ENCODE measurements around the gene FAM76A. TPM values are rescaled to one million over a fixed set of nuclear protein-coding genes. Genes with fewer than 3 reads are reported as not detected.

FAM76A gene
- total RNA-seq, 4 donors from 2014 or later = 12.5 to 24.2 (median 16.6) TPM

DNA sequence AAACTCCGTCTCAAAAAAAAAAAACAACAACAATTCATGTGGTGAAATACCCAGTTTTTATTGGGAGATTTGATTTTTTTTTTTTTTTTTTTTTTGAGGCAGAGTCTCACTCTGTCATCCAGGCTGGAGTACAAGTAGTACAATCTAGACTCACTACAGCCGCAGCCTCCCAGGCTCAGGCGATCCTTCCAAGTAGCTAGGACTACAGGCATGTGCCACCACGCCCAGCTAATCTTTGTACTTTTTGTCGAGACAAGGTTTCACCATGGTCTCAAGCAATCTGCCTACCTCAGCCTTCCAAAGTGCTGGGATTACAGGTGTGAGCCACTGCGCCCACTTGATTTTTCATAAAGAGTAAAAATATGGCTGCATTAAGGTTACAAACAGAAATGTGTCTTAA lies 15.4 kb downstream of the FAM76A start:
- ATAC-seq = no peak
- H3K9me3 ChIP-seq = no peaks in the 10 kb centered on the region
- no peaks in the 10 kb centered on the region for H3K4me1 ChIP-seq
- H3K36me3 ChIP-seq = peaks cover 0 to 81% of the 10 kb centered on the region in 2 donors
- 90 to 94% methylated on average over 2 to 3 of the region's 6 CpGs for WGBS, 2 donors (ENCODE audit: low coverage in 1 of 2)
- H3K27ac ChIP-seq = no peak overlapping the region
- no peaks in the 10 kb centered on the region for H3K27me3 ChIP-seq
- TF ChIP-seq POLR2AphosphoS5 (IDR thresholded peaks at IDR 0.05) (no peak), EP300 (IDR thresholded peaks at IDR 0.05) (no peak), POLR2A (IDR thresholded peaks at IDR 0.05) (no peak)
- TF ChIP-seq, protein P1, sequence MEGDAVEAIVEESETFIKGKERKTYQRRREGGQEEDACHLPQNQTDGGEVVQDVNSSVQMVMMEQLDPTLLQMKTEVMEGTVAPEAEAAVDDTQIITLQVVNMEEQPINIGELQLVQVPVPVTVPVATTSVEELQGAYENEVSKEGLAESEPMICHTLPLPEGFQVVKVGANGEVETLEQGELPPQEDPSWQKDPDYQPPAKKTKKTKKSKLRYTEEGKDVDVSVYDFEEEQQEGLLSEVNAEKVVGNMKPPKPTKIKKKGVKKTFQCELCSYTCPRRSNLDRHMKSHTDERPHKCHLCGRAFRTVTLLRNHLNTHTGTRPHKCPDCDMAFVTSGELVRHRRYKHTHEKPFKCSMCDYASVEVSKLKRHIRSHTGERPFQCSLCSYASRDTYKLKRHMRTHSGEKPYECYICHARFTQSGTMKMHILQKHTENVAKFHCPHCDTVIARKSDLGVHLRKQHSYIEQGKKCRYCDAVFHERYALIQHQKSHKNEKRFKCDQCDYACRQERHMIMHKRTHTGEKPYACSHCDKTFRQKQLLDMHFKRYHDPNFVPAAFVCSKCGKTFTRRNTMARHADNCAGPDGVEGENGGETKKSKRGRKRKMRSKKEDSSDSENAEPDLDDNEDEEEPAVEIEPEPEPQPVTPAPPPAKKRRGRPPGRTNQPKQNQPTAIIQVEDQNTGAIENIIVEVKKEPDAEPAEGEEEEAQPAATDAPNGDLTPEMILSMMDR (IDR thresholded peaks at IDR 0.05) = no peak
- H3K4me3 ChIP-seq = no peak overlapping the region

DNA sequence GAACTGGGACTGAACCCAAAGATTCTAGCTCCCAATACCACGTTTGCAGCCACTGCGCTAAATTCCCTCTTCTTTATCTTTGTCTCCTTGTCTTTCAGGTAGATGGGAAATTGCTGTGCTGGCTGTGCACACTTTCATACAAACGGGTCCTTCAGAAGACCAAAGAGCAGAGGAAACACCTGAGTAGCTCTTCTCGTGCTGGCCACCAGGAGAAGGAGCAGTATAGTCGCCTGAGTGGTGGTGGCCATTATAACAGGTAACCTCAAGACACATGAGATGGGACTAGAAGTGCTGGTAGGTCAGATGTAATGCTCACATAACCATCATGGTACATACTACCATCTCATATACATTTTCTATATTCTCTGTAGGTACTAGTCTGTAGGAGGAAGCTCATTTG lies 18.8 kb downstream of the FAM76A start:
- no peaks in the 10 kb centered on the region for H3K9me3 ChIP-seq
- WGBS, 2 donors (ENCODE audit: low coverage in 1 of 2) = 83 to 87% methylated on average over 4 to 5 of the region's 5 CpGs
- H3K36me3 ChIP-seq = peaks cover 0 to 84% of the 10 kb centered on the region in 2 donors
- no peaks in the 10 kb centered on the region for H3K4me1 ChIP-seq
- H3K27ac ChIP-seq = no peak overlapping the region
- no peak overlapping the region for H3K4me3 ChIP-seq
- ATAC-seq = no peak
- TF ChIP-seq EP300 (IDR thresholded peaks at IDR 0.05) (no peak), POLR2A (IDR thresholded peaks at IDR 0.05) (no peak), POLR2AphosphoS5 (IDR thresholded peaks at IDR 0.05) (no peak)
- TF ChIP-seq, protein P1 (IDR thresholded peaks at IDR 0.05) = no peak
- no peaks in the 10 kb centered on the region for H3K27me3 ChIP-seq

DNA sequence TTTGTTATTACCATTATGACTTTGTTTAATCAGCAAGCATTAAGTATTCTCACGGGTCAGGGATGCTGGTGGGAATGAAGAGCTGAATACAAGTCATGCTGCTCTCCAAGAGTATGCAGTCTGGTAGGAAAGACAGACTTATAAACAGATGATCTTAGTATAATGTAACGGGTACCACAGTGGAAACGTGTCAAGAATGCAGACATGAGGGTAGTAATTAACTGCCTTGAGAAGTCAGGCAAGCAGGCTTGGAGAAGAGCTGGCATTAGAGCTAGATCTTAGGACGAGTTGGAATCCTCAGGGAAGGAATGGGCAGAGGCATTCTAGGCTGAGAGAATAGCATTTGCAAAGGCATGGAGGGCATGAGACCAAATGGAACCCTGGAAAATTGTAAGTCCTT lies 19.7 kb downstream of the FAM76A start:
- ATAC-seq = no peak
- TF ChIP-seq POLR2A (IDR thresholded peaks at IDR 0.05) = no peak
- no peak for TF ChIP-seq EP300 (IDR thresholded peaks at IDR 0.05)
- TF ChIP-seq POLR2AphosphoS5 (IDR thresholded peaks at IDR 0.05) = no peak
- H3K36me3 ChIP-seq = peaks cover 0 to 84% of the 10 kb centered on the region in 2 donors
- no peaks in the 10 kb centered on the region for H3K27me3 ChIP-seq
- H3K9me3 ChIP-seq = no peaks in the 10 kb centered on the region
- no peak overlapping the region for H3K4me3 ChIP-seq
- 80 to 90% methylated on average over 4 of the region's 4 CpGs for WGBS, 2 donors (ENCODE audit: low coverage in 1 of 2)
- no peaks in the 10 kb centered on the region for H3K4me1 ChIP-seq
- no peak overlapping the region for H3K27ac ChIP-seq

DNA sequence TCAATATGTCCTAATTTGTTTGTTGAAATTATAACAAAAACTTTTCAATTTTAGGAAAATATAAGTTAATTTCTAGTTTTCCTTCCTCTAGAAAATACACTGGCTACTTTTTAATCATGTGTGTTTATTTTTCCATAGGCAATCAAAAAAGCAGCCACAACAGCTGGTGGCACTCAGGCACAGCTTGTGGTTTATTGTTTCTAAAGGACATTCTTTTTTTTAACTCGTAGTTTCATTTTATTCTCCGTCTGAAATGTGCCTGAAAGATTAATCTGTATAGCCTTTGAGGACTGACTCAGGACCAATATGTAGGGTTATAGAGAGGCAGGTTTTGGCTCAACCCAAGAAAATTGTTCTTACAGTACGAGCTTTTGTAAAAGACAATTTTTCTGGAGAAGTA lies 26.6 kb downstream of the FAM76A start:
- Histone ChIP-seq H3K9me3 (no peaks in the 10 kb centered on the region), H3K4me3 (no peak overlapping the region), H3K27ac (no peak overlapping the region), H3K36me3 (peaks cover 0 to 93% of the 10 kb centered on the region in 2 donors), H3K27me3 (no peaks in the 10 kb centered on the region), H3K4me1 (peaks cover 0 to 6% (median 0%) of the 10 kb centered on the region in 3 donors)
- ATAC-seq = no peak
- WGBS, 2 donors (ENCODE audit: low coverage in 1 of 2) = 35 to 57% methylated on average over 2 to 3 of the region's 3 CpGs
- TF ChIP-seq EP300 (IDR thresholded peaks at IDR 0.05) = no peak
- TF ChIP-seq POLR2AphosphoS5 (IDR thresholded peaks at IDR 0.05) = no peak
- no peak for TF ChIP-seq POLR2A (IDR thresholded peaks at IDR 0.05)
- TF ChIP-seq, protein P1 (IDR thresholded peaks at IDR 0.05) = no peak

DNA sequence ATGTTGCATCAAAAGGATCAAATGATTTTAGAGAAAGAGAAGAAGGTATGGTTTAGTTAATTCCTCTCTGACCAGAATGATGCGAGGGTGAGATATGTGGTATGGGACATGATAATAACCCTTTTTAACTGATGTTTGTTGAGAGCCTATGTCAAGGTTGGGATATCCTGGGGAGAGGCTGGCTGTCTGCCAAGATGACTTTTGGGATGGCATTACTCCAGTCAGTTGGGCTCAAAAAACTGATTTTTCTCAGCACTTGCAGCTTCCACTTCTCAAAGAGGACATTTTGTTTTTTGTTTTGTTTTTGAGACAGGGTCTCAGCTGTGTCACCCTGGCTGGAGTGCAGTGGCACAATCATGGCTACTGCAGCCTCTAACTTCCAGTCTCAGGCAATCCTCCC lies 29.5 kb downstream of the FAM76A start:
- no peak overlapping the region for H3K4me3 ChIP-seq
- peak overlapping the region in 2 of 4 donors; percentile 20 to 25 for H3K27ac ChIP-seq
- H3K4me1 ChIP-seq = peaks cover 0 to 6% (median 0%) of the 10 kb centered on the region in 3 donors
- ATAC-seq = no peak
- 75 to 100% methylated on average over 1 of the region's 1 CpG for WGBS, 2 donors (ENCODE audit: low coverage in 1 of 2)
- no peaks in the 10 kb centered on the region for H3K27me3 ChIP-seq
- no peaks in the 10 kb centered on the region for H3K9me3 ChIP-seq
- peaks cover 0 to 94% of the 10 kb centered on the region in 2 donors for H3K36me3 ChIP-seq
- TF ChIP-seq POLR2A (IDR thresholded peaks at IDR 0.05) = no peak
- TF ChIP-seq POLR2AphosphoS5 (IDR thresholded peaks at IDR 0.05) = no peak
- TF ChIP-seq, protein P1 (IDR thresholded peaks at IDR 0.05) = no peak
- TF ChIP-seq EP300 (IDR thresholded peaks at IDR 0.05) = no peak

Measured in gastroesophageal sphincter (tissue), 4 donors.